HCT116 (cell line): ENCODE measurements around the gene EOMES. TPM values are rescaled to one million over a fixed set of nuclear protein-coding genes. Genes with fewer than 3 reads are reported as not detected.

Experiments used
- ATAC-seq: fragments of 200-7000 bp; cut with Tn5 transposase; 2 replicates; pipeline ENCODE4 v1.9.1; 2020; ENCODE audit warnings: mild to moderate bottlenecking, moderate library complexity
- BruUV-seq: library from RNA; stranded (reverse); fragments of 400-500 nt; replicated peaks from 2 replicates; lab custom pipeline; 2021; lab: Mats Ljungman, UMichigan
- CTCF ChIA-PET: fragments of 300-600 bp; sonication (Branson Sonifier 250); formaldehyde crosslinking; loops from one replicate; lab custom pipeline; 2021; ENCODE audit warnings: antibody characterized with exemption; lab: Charles Lee
- POLR2A ChIA-PET: fragments of 300-600, 350-600 bp; sonication (Branson Sonifier 250); formaldehyde crosslinking; loops from one replicate; lab custom pipeline; 2021; ENCODE audit warnings: antibody characterized with exemption; lab: Charles Lee
- RAD21 ChIA-PET, 2 experiments: fragments of 300-600 bp; sonication (Branson Sonifier 250); formaldehyde crosslinking; loops; one replicate each; lab custom pipeline; 2023; ENCODE audit warnings: low total read pairs in 2 of 2; ENCODE audit not compliant: uncharacterized antibody in 2 of 2, unreplicated experiment in 2 of 2, low non-redundant PET in 1 of 2; lab: Charles Lee
- DNase-seq: peaks from one replicate; pipeline ENCODE4 v3.0.0-alpha.2; 2010; ENCODE audit warnings: low read depth, low spot score
- H2AFZ ChIP-seq: fragments of 200-600 bp; shearing (Covaris generic), sonication (generic); 2 replicates; pipeline ENCODE4 v1.6.1; 2017; ENCODE audit warnings: low read depth, mixed run types, mixed read lengths, antibody characterized with exemption, low read length; ENCODE audit not compliant: poor library complexity, severe bottlenecking
- H3K27ac ChIP-seq: 2 replicates; pipeline ENCODE4 v1.5.1; 2012; ENCODE audit warnings: low read depth, low read length
- H3K27me3 ChIP-seq: fragments of 200-600 bp; sonication (generic); 2 replicates; pipeline ENCODE4 v1.6.1; 2016; ENCODE audit warnings: mixed run types, low read length, mixed read lengths; ENCODE audit not compliant: insufficient read depth
- H3K36me3 ChIP-seq, 2 experiments: fragments of 200-500 bp in 1 of 2; fragments of 200-600 bp in 1 of 2; sonication (Bioruptor generic) in 1 of 2; sonication (generic) in 1 of 2; 2 replicates each; pipeline versions ENCODE4 v1.5.1 to v1.6.1; 2014 to 2016; ENCODE audit warnings: low read length in 2 of 2, inconsistent platforms in 1 of 2, mixed read lengths in 1 of 2, mixed run types in 1 of 2; ENCODE audit not compliant: insufficient read depth in 2 of 2, control insufficient read depth in 1 of 2
- H3K4me1 ChIP-seq, 2 experiments: fragments of 200-600 bp in 1 of 2; sonication (generic) in 1 of 2; 2 replicates each; pipeline versions ENCODE4 v1.5.1 to v1.6.1; 2012 to 2017; ENCODE audit warnings: low read length in 2 of 2, inconsistent platforms in 1 of 2, mild to moderate bottlenecking in 1 of 2, mixed read lengths in 1 of 2, mixed run types in 1 of 2, moderate library complexity in 1 of 2; ENCODE audit not compliant: insufficient read depth in 2 of 2, control insufficient read depth in 1 of 2
- H3K4me2 ChIP-seq: fragments of 200-600 bp; sonication (generic); 2 replicates; pipeline ENCODE4 v1.6.1; 2017; ENCODE audit warnings: mixed run types, low read length, mixed read lengths
- H3K4me3 ChIP-seq, 2 experiments: fragments of 200-600 bp in 1 of 2; sonication (generic) in 1 of 2; replicated peaks in 1 of 2; 2 replicates each; pipeline ENCODE4 v1.5.1; 2011 to 2016; ENCODE audit warnings: low read length in 2 of 2, control low read depth in 1 of 2, low read depth in 1 of 2, mild to moderate bottlenecking in 1 of 2, mixed read lengths in 1 of 2, mixed run types in 1 of 2
- H3K79me2 ChIP-seq: fragments of 200-600 bp; sonication (generic); 2 replicates; pipeline ENCODE4 v1.6.1; 2017; ENCODE audit warnings: mild to moderate bottlenecking, mixed run types, low read length, moderate library complexity, mixed read lengths; ENCODE audit not compliant: insufficient read depth
- H3K9ac ChIP-seq: fragments of 200-600 bp; sonication (generic); 2 replicates; pipeline ENCODE4 v1.6.1; 2016; ENCODE audit warnings: low read length, mixed read lengths
- H3K9me2 ChIP-seq: fragments of 200-600 bp; sonication (generic), shearing (Covaris generic); 2 replicates; pipeline ENCODE4 v1.6.1; 2017; ENCODE audit warnings: mixed run types, mild to moderate bottlenecking, moderate library complexity; ENCODE audit not compliant: insufficient read depth
- H3K9me3 ChIP-seq, 2 experiments: fragments of 200-500 bp in 1 of 2; fragments of 200-600 bp in 1 of 2; sonication (Bioruptor generic) in 1 of 2; sonication (generic) in 1 of 2; 2 replicates each; pipeline ENCODE4 v1.6.1; 2014 to 2017; ENCODE audit warnings: low read length in 2 of 2, mixed read lengths in 2 of 2, inconsistent platforms in 1 of 2, low read depth in 1 of 2, mild to moderate bottlenecking in 1 of 2, mixed run types in 1 of 2, moderate library complexity in 1 of 2; ENCODE audit not compliant: control insufficient read depth in 1 of 2, insufficient read depth in 1 of 2
- H4K20me1 ChIP-seq: fragments of 200-600 bp; sonication (generic), shearing (Covaris generic); 2 replicates; pipeline ENCODE4 v1.6.1; 2017; ENCODE audit warnings: mixed run types, mild to moderate bottlenecking, moderate library complexity; ENCODE audit not compliant: insufficient read depth
- ATF3 ChIP-seq: IDR thresholded peaks from 2 replicates; pipeline ENCODE4 v1.6.1; 2012
- CBX3 ChIP-seq: IDR thresholded peaks from 2 replicates; pipeline ENCODE4 v1.6.1; 2012; ENCODE audit warnings: low read depth
- CEBPB ChIP-seq: IDR thresholded peaks from 2 replicates; pipeline ENCODE4 v1.6.1; 2012; ENCODE audit warnings: low read depth
- CTCF ChIP-seq, 3 experiments: fragments of 200-600 bp in 1 of 3; sonication (generic) in 1 of 3; IDR thresholded peaks in 2 of 3; conservative IDR thresholded peaks in 1 of 3; 2 replicates each; pipeline ENCODE4 v1.5.1; 2012 to 2017; ENCODE audit warnings: low read depth in 2 of 3, low read length in 2 of 3, antibody characterized with exemption in 1 of 3, borderline replicate concordance in 1 of 3, control low read depth in 1 of 3, mild to moderate bottlenecking in 1 of 3, mixed read lengths in 1 of 3, mixed run types in 1 of 3, moderate library complexity in 1 of 3; ENCODE audit not compliant: insufficient read depth in 1 of 3
- EZH2 ChIP-seq: fragments of 200-600 bp; sonication (generic); IDR thresholded peaks from 2 replicates; pipeline ENCODE4 v1.6.1; 2017; ENCODE audit warnings: antibody characterized with exemption, mixed run types
- EZH2phosphoT487 ChIP-seq: fragments of 200-600 bp; IDR thresholded peaks from 2 replicates; pipeline ENCODE4 v1.6.1; 2018; ENCODE audit warnings: antibody characterized with exemption, borderline replicate concordance
- JUND ChIP-seq: IDR thresholded peaks from 2 replicates; pipeline ENCODE4 v1.6.1; 2012
- REST ChIP-seq: IDR thresholded peaks from 2 replicates; pipeline ENCODE4 v1.6.1; 2012; ENCODE audit warnings: low read depth
- SRF ChIP-seq: IDR thresholded peaks from 2 replicates; pipeline ENCODE4 v1.6.1; 2012; ENCODE audit warnings: low read depth
- TCF7L2 ChIP-seq: IDR thresholded peaks from 2 replicates; pipeline ENCODE4 v1.7.0; 2011; ENCODE audit warnings: borderline replicate concordance, inconsistent platforms; ENCODE audit not compliant: insufficient read depth, insufficient read length; ENCODE audit errors: extremely low read depth
- YY1 ChIP-seq: IDR thresholded peaks from 2 replicates; pipeline ENCODE4 v1.6.1; 2011; ENCODE audit warnings: low read length, low read depth, moderate library complexity, mild to moderate bottlenecking; ENCODE audit not compliant: insufficient replicate concordance; ENCODE audit errors: extremely low read depth
- ZFX ChIP-seq: fragments of 450-650 bp; IDR thresholded peaks from 2 replicates; pipeline ENCODE4 v1.6.1; 2017
- ZNF274 ChIP-seq: fragments of 200-500 bp; sonication (Bioruptor generic); IDR thresholded peaks from 2 replicates; pipeline ENCODE4 v1.6.1; 2014; ENCODE audit warnings: mild to moderate bottlenecking, low read depth, low read length, inconsistent platforms
- intact Hi-C: fragments of 100-400 bp; cut with micrococcal nuclease; formaldehyde crosslinking; loops from 2 replicates; pipeline ENCODE4 v1.10.0; 2022
- total RNA-seq: library from RNA; stranded (reverse); gene quantifications from one replicate; pipeline ENCODE4 v1.2.1, GENCODE V29; 2021; ENCODE audit not compliant: unreplicated experiment

EOMES gene
- total RNA-seq, 1 experiment from 2014 or later: 1.4 TPM

- TF ChIP-seq SRF (no peak), TCF7L2 (no peak), EZH2phosphoT487 (no peak), YY1 (no peak), CBX3 (no peak), REST (no peak), ZNF274 (no peak), JUND (no peak), ATF3 (no peak), CTCF (IDR thresholded peaks at IDR 0.05 in 2 of 3, conservative IDR thresholded peaks at IDR 0.05 in 1 of 3; ENCODE audit: borderline replicate concordance in 1 of 3, insufficient read depth in 1 of 3, low read depth in 2 of 3, low read length in 2 of 3) (no peak), ZFX (no peak), EZH2 (no peak), CEBPB (no peak)
- H4K20me1 ChIP-seq: no peaks in the 10 kb centered on the region
- H3K4me1 ChIP-seq: no peaks in the 10 kb centered on the region
- no peak for DNase-seq
- H3K9ac ChIP-seq: no peak overlapping the region
- H3K9me3 ChIP-seq: no peaks in the 10 kb centered on the region
- no peak overlapping the region for H3K4me2 ChIP-seq
- intact Hi-C loops: no loop called here
- RAD21 ChIA-PET: no interaction called here
- no TSS peak for BruUV-seq
- H3K27ac ChIP-seq: no peak overlapping the region
- POLR2A ChIA-PET: no interaction called here
- no peak for ATAC-seq
- no peaks in the 10 kb centered on the region for H3K36me3 ChIP-seq
- CTCF ChIA-PET: no interaction called here
- H3K9me2 ChIP-seq: no peaks in the 10 kb centered on the region
- H3K4me3 ChIP-seq: no peak overlapping the region
- H3K27me3 ChIP-seq: no peaks in the 10 kb centered on the region
- H3K79me2 ChIP-seq: no peaks in the 10 kb centered on the region
- H2AFZ ChIP-seq: no peak overlapping the region
Measured at GRCh38 chr3:27729325-27729724, 7.2 kb upstream of the EOMES start.
